ENCODE measurements around the gene ADAMTS2.
"Not testable (repeated sequence)": the region's sequence is repeated elsewhere in the genome, so short reads cannot be mapped to it uniquely, and the experiment has no call there.

ADAMTS2 gene

GRCh38 chr5:179295778-179296149 is 49.5 kb downstream of the ADAMTS2 start:
- no peak for DNase-seq

GRCh38 chr5:179294891-179295777 is 50.1 kb downstream of the ADAMTS2 start:
- DNase-seq, result no peak

GRCh38 chr5:179294131-179294780 is 51.0 kb downstream of the ADAMTS2 start:
- DNase-seq, result no peak

- DNase-seq, result no peak
Measured at GRCh38 chr5:179292681-179293635, 52.3 kb downstream of the ADAMTS2 start.

- DNase-seq, result no peak
Measured at GRCh38 chr5:179292202-179292601, 53.1 kb downstream of the ADAMTS2 start.

- no peak for DNase-seq
Measured at GRCh38 chr5:179290681-179291540, 54.4 kb downstream of the ADAMTS2 start.

GRCh38 chr5:179289756-179290385 is 55.4 kb downstream of the ADAMTS2 start:
- no peak for DNase-seq

GRCh38 chr5:179288809-179289185 is 56.5 kb downstream of the ADAMTS2 start:
- no peak for DNase-seq

GRCh38 chr5:179288101-179288808 is 57.0 kb downstream of the ADAMTS2 start:
- DNase-seq, result no peak

- DNase-seq, result no peak
Measured at GRCh38 chr5:179287631-179288030, 57.6 kb downstream of the ADAMTS2 start.

- no peak for DNase-seq
Measured at GRCh38 chr5:179287071-179287470, 58.2 kb downstream of the ADAMTS2 start.

- not testable (repeated sequence) for DNase-seq
Measured at GRCh38 chr5:179285776-179286162, 59.5 kb downstream of the ADAMTS2 start.

- no peak for DNase-seq
Measured at GRCh38 chr5:179284751-179285631, 60.3 kb downstream of the ADAMTS2 start.

- not testable (repeated sequence) for DNase-seq
Measured at GRCh38 chr5:179283908-179284307, 61.4 kb downstream of the ADAMTS2 start.

- no peak for DNase-seq
Measured at GRCh38 chr5:179281694-179282093, 63.6 kb downstream of the ADAMTS2 start.

- DNase-seq, result no peak
Measured at GRCh38 chr5:179280095-179280490, 65.2 kb downstream of the ADAMTS2 start.

- no peak for DNase-seq
Measured at GRCh38 chr5:179279347-179280094, 65.7 kb downstream of the ADAMTS2 start.

GRCh38 chr5:179278546-179278945 is 66.7 kb downstream of the ADAMTS2 start:
- DNase-seq, result no peak

GRCh38 chr5:179278119-179278518 is 67.1 kb downstream of the ADAMTS2 start:
- no peak for DNase-seq

Measured in activated naive CD4-positive, alpha-beta T cell (primary cell).